ENCODE measurements around the gene PRPS1L1. TPM values are rescaled to one million over a fixed set of nuclear protein-coding genes. Genes with fewer than 3 reads are reported as not detected.

PRPS1L1 gene
- total RNA-seq, 1 donor from 2014 or later: not detected

DNA sequence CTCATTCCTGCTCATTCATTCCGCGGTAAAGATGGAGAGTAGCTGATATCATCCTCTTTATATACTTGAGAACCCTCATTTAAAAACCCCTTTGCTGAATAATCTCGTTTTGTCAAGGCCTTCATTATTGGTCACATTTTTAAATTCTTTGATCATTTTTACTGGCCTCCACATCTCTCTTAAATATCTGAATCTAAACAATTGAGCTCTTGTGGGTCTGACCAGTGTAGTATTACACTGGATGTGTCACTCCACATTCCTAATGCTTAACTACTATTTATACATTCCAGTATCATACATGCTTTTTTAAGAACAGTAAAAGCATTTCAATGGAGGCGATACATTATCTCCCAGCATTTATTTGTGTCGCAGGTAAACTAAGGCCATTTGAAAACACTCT, 12.6 kb upstream of the PRPS1L1 start:
- H3K9me3 Mint-ChIP-seq: no peaks in the 10 kb centered on the region
- peaks cover 5% of the 10 kb centered on the region for H3K27me3 Mint-ChIP-seq (ENCODE audit: insufficient read depth, low read depth)
- H3K4me1 ChIP-seq: no peaks in the 10 kb centered on the region
- no peak overlapping the region for H3K4me3 ChIP-seq
- no peaks in the 10 kb centered on the region for H3K4me1 Mint-ChIP-seq
- no peak overlapping the region for H3K27ac ChIP-seq
- H4K20me1 ChIP-seq (ENCODE audit: low read depth): no peaks in the 10 kb centered on the region
- H3K4me2 ChIP-seq: no peak overlapping the region
- no peaks in the 10 kb centered on the region for H3K36me3 ChIP-seq
- TF ChIP-seq CTCF (IDR thresholded peaks at IDR 0.05): no peak
- H3K9ac ChIP-seq: no peak overlapping the region
- no peaks in the 10 kb centered on the region for H3K9me3 ChIP-seq (ENCODE audit: low read depth)
- no peak overlapping the region for H3K4me3 Mint-ChIP-seq
- H3K27ac Mint-ChIP-seq: no peak overlapping the region
- DNase-seq (ENCODE audit: low spot score): no peak
- no peaks in the 10 kb centered on the region for H3K27me3 ChIP-seq
- no peaks in the 10 kb centered on the region for H3K79me2 ChIP-seq (ENCODE audit: low read depth)
- no peaks in the 10 kb centered on the region for H3K36me3 Mint-ChIP-seq
- no peak overlapping the region for H2AFZ ChIP-seq (replicated peaks)
- H3F3A ChIP-seq (ENCODE audit: low read depth): no peaks in the 10 kb centered on the region

GRCh38 chr7:18038382-18038781, 10.7 kb upstream of the PRPS1L1 start:
- H3K9ac ChIP-seq: no peak overlapping the region
- H3K4me1 Mint-ChIP-seq: no peaks in the 10 kb centered on the region
- no peaks in the 10 kb centered on the region for H3K4me1 ChIP-seq

DNA sequence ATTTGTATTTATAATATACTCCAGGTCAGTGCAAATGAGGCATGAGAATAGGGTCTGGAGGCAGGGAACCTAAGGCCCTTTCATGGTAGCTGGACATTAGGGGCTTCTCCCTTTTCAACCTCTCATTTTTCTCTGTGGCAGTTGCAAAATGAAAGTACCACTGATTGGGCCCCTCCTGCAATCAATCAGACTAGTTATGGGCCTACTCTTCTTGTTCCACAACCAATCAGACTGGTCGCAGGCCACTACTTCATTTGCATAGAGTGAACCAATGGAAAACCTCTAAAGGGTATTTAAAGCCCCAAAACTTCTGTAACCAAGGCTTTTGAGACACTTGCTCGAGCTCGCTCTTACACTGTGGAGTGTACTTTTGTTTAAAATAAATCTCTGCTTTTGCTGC, 10.0 kb upstream of the PRPS1L1 start:
- no peak for DNase-seq (ENCODE audit: low spot score)
- no peaks in the 10 kb centered on the region for H3K79me2 ChIP-seq (ENCODE audit: low read depth)

More at GRCh38 chr7:18038382-18038781, 10.7 kb upstream of the PRPS1L1 start:
- Histone ChIP-seq H3F3A (ENCODE audit: low read depth) (no peaks in the 10 kb centered on the region), H3K4me3 (no peak overlapping the region), H3K27ac (no peak overlapping the region), H3K9me3 (ENCODE audit: low read depth) (no peaks in the 10 kb centered on the region), H4K20me1 (ENCODE audit: low read depth) (no peaks in the 10 kb centered on the region), H3K79me2 (ENCODE audit: low read depth) (no peaks in the 10 kb centered on the region), H3K4me2 (no peak overlapping the region), H3K27me3 (no peaks in the 10 kb centered on the region), H3K36me3 (no peaks in the 10 kb centered on the region), H2AFZ (replicated peaks) (no peak overlapping the region)
- H3K9me3 Mint-ChIP-seq: no peaks in the 10 kb centered on the region
- no peak for DNase-seq (ENCODE audit: low spot score)
- H3K27ac Mint-ChIP-seq: no peak overlapping the region
- H3K27me3 Mint-ChIP-seq (ENCODE audit: insufficient read depth, low read depth): peaks cover 2% of the 10 kb centered on the region
- no peaks in the 10 kb centered on the region for H3K36me3 Mint-ChIP-seq
- no peak overlapping the region for H3K4me3 Mint-ChIP-seq
- no peak for TF ChIP-seq CTCF (IDR thresholded peaks at IDR 0.05)
- no peak for TF ChIP-seq EZH2phosphoT487 (IDR thresholded peaks at IDR 0.05)
- no peak for TF ChIP-seq EZH2 (IDR thresholded peaks at IDR 0.05)

DNA sequence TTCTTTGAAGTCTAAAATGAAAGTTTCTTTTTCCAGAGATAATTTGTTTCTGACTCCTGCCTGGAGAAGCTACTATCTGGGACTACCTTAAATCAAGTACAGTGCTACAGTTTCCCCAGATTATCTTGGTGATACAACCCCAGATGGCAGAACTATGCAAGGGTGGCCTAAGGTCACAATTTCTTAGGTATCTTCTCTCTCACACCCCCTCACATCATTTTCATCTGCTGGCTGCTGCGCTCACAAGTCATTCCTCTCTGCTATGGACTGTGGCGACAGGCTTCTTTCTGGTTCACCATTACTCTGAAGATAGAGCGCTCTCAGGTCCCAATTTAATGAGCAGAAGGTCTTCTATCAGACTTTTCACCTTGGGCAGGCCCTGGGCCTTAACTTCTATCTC, 9.1 kb upstream of the PRPS1L1 start:
- no peaks in the 10 kb centered on the region for H4K20me1 ChIP-seq (ENCODE audit: low read depth)
- H3K9me3 Mint-ChIP-seq: no peaks in the 10 kb centered on the region
- H3K36me3 Mint-ChIP-seq: no peaks in the 10 kb centered on the region
- DNase-seq (ENCODE audit: low spot score): no peak
- H3K4me2 ChIP-seq: no peak overlapping the region
- no peak overlapping the region for H2AFZ ChIP-seq (replicated peaks)
- no peaks in the 10 kb centered on the region for H3F3A ChIP-seq (ENCODE audit: low read depth)
- no peak for TF ChIP-seq EZH2phosphoT487 (IDR thresholded peaks at IDR 0.05)
- no peak for TF ChIP-seq EZH2 (IDR thresholded peaks at IDR 0.05)
- TF ChIP-seq CTCF (IDR thresholded peaks at IDR 0.05): no peak
- no peaks in the 10 kb centered on the region for H3K36me3 ChIP-seq
- no peak overlapping the region for H3K4me3 Mint-ChIP-seq
- no peaks in the 10 kb centered on the region for H3K27me3 ChIP-seq
- H3K9ac ChIP-seq: no peak overlapping the region
- no peaks in the 10 kb centered on the region for H3K79me2 ChIP-seq (ENCODE audit: low read depth)
- H3K27me3 Mint-ChIP-seq (ENCODE audit: insufficient read depth, low read depth): peaks cover 2% of the 10 kb centered on the region
- H3K27ac ChIP-seq: no peak overlapping the region
- no peak overlapping the region for H3K4me3 ChIP-seq
- no peaks in the 10 kb centered on the region for H3K4me1 Mint-ChIP-seq
- H3K9me3 ChIP-seq (ENCODE audit: low read depth): no peaks in the 10 kb centered on the region
- no peak overlapping the region for H3K27ac Mint-ChIP-seq
- no peaks in the 10 kb centered on the region for H3K4me1 ChIP-seq

More for the DNA sequence above, 10.0 kb upstream of the PRPS1L1 start:
- no peaks in the 10 kb centered on the region for H3K27me3 ChIP-seq
- Mint-ChIP-seq H3K27me3 (ENCODE audit: insufficient read depth, low read depth) (peaks cover 2% of the 10 kb centered on the region), H3K9me3 (no peaks in the 10 kb centered on the region), H3K27ac (no peak overlapping the region), H3K4me1 (no peaks in the 10 kb centered on the region), H3K36me3 (no peaks in the 10 kb centered on the region), H3K4me3 (no peak overlapping the region)
- H3K4me1 ChIP-seq: no peaks in the 10 kb centered on the region
- H3K9me3 ChIP-seq (ENCODE audit: low read depth): no peaks in the 10 kb centered on the region
- no peak overlapping the region for H3K4me3 ChIP-seq
- H2AFZ ChIP-seq (replicated peaks): peak overlapping the region; percentile 78
- no peaks in the 10 kb centered on the region for H3K36me3 ChIP-seq
- no peaks in the 10 kb centered on the region for H4K20me1 ChIP-seq (ENCODE audit: low read depth)
- TF ChIP-seq EZH2 (IDR thresholded peaks at IDR 0.05): no peak
- H3K9ac ChIP-seq: no peak overlapping the region
- H3F3A ChIP-seq (ENCODE audit: low read depth): no peaks in the 10 kb centered on the region
- H3K4me2 ChIP-seq: no peak overlapping the region
- H3K27ac ChIP-seq: no peak overlapping the region

Data from neural progenitor cell (in vitro differentiated cells).